Astrocyte (in vitro differentiated cells and primary cell): ENCODE results near the gene LZTFL1. TPM values are rescaled to one million over a fixed set of nuclear protein-coding genes. Genes with fewer than 3 reads are reported as not detected.
"Not testable (repeated sequence)": the region's sequence is repeated elsewhere in the genome, so short reads cannot be mapped to it uniquely, and the experiment has no call there.

Experiments used
- DNase-seq: peaks from one replicate; pipeline ENCODE4 v3.0.0-alpha.2; 2010; ENCODE audit warnings: low read depth
- FAIRE-seq: peaks from 2 replicates; lab custom pipeline; 2011; peaks lifted over from hg19 to GRCh38; lab: Jason Lieb, UNC
- H2AFZ ChIP-seq: 2 replicates; pipeline ENCODE4 v1.6.0; 2012; ENCODE audit warnings: low read depth, low read length, inconsistent platforms
- H3K27ac ChIP-seq: 2 replicates; pipeline ENCODE4 v1.5.1; 2011; ENCODE audit warnings: low read depth, low read length, inconsistent platforms
- H3K27me3 ChIP-seq: 2 replicates; pipeline ENCODE4 v1.6.0; 2011; ENCODE audit warnings: low read length, inconsistent platforms; ENCODE audit not compliant: insufficient read depth
- H3K36me3 ChIP-seq: 2 replicates; pipeline ENCODE4 v1.5.1; 2011; ENCODE audit warnings: low read length, inconsistent platforms; ENCODE audit not compliant: insufficient read depth
- H3K4me1 ChIP-seq: 2 replicates; pipeline ENCODE4 v1.5.1; 2011; ENCODE audit warnings: low read length, inconsistent platforms; ENCODE audit not compliant: insufficient read depth
- H3K4me2 ChIP-seq: 2 replicates; pipeline ENCODE4 v1.6.0; 2012; ENCODE audit warnings: low read length, inconsistent platforms
- H3K4me3 ChIP-seq: 2 replicates; pipeline ENCODE4 v1.5.1; 2011; ENCODE audit warnings: low read depth, mild to moderate bottlenecking, low read length, inconsistent platforms; ENCODE audit not compliant: insufficient read depth
- H3K79me2 ChIP-seq: 2 replicates; pipeline ENCODE4 v1.6.0; 2012; ENCODE audit warnings: mild to moderate bottlenecking, low read length, inconsistent platforms; ENCODE audit not compliant: insufficient read depth
- H3K9ac ChIP-seq: 2 replicates; pipeline ENCODE4 v1.6.0; 2012; ENCODE audit warnings: mild to moderate bottlenecking, low read length, inconsistent platforms
- H3K9me3 ChIP-seq: 2 replicates; pipeline ENCODE4 v1.5.1; 2012; ENCODE audit warnings: low read depth, mild to moderate bottlenecking, low read length, inconsistent platforms; ENCODE audit not compliant: insufficient read depth
- H4K20me1 ChIP-seq: 2 replicates; pipeline ENCODE4 v1.6.0; 2012; ENCODE audit warnings: low read length, inconsistent platforms; ENCODE audit not compliant: insufficient read depth
- H3K27ac Mint-ChIP-seq: one replicate; pipeline ENCODE4 v1.8.0; 2021; ENCODE audit warnings: mild to moderate bottlenecking, mixed read lengths; ENCODE audit not compliant: unreplicated experiment
- H3K27me3 Mint-ChIP-seq: one replicate; pipeline ENCODE4 v1.8.0; 2021; ENCODE audit warnings: low read depth, mixed read lengths; ENCODE audit not compliant: unreplicated experiment
- H3K36me3 Mint-ChIP-seq: one replicate; pipeline ENCODE4 v1.8.0; 2021; ENCODE audit warnings: low read depth, mixed read lengths; ENCODE audit not compliant: unreplicated experiment
- H3K4me1 Mint-ChIP-seq: one replicate; pipeline ENCODE4 v1.8.0; 2021; ENCODE audit warnings: low read depth, mixed read lengths; ENCODE audit not compliant: unreplicated experiment
- H3K4me3 Mint-ChIP-seq: one replicate; pipeline ENCODE4 v1.8.0; 2021; ENCODE audit warnings: mild to moderate bottlenecking, moderate library complexity, mixed read lengths; ENCODE audit not compliant: unreplicated experiment
- H3K9me3 Mint-ChIP-seq: one replicate; pipeline ENCODE4 v1.8.0; 2021; ENCODE audit warnings: mild to moderate bottlenecking, mixed read lengths; ENCODE audit not compliant: unreplicated experiment
- CTCF ChIP-seq: IDR thresholded peaks from 2 replicates; pipeline ENCODE4 v1.5.1; 2011; ENCODE audit warnings: low read depth, mild to moderate bottlenecking, inconsistent platforms, low read length, moderate library complexity; ENCODE audit not compliant: insufficient read depth
- EZH2 ChIP-seq: IDR thresholded peaks from 2 replicates; pipeline ENCODE4 v1.6.1; 2012; ENCODE audit warnings: mild to moderate bottlenecking, low read length, inconsistent platforms; ENCODE audit not compliant: insufficient read depth
- total RNA-seq: library from RNA; stranded (reverse); gene quantifications from 2 replicates; pipeline ENCODE4 v1.2.1, GENCODE V29; 2021

LZTFL1 gene
- total RNA-seq, 1 donor from 2014 or later, result 20.6 TPM

DNA sequence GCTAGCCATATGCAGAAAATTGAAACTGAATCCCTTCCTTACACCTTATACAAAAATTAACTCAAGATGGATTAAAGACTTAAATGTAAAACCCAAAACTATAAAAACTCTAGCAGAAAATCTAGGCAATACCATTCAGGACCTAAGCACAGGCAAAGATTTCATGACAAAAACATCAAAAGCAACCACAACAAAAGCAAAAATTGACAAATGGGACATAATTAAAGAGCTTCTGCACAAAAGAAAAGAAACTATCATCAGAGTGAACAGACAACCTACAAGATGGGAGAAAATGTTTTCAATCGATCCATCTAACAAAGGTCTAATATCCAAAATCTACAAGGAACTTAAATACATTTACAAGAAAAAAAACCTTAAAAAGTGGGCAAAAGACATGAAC lies 14.4 kb upstream of the LZTFL1 start:
- Mint-ChIP-seq H3K9me3 (peaks cover 11% of the 10 kb centered on the region), H3K27me3 (peaks cover 30% of the 10 kb centered on the region)
- H2AFZ ChIP-seq, H3K4me3 Mint-ChIP-seq, H3K9me3 ChIP-seq, H3K79me2 ChIP-seq, H3K36me3 ChIP-seq, H4K20me1 ChIP-seq, H3K27ac ChIP-seq, H3K9ac ChIP-seq, H3K36me3 Mint-ChIP-seq, FAIRE-seq, H3K27ac Mint-ChIP-seq, H3K4me2 ChIP-seq, H3K4me3 ChIP-seq, H3K4me1 ChIP-seq, H3K4me1 Mint-ChIP-seq, H3K27me3 ChIP-seq, DNase-seq: not testable (repeated sequence)

DNA sequence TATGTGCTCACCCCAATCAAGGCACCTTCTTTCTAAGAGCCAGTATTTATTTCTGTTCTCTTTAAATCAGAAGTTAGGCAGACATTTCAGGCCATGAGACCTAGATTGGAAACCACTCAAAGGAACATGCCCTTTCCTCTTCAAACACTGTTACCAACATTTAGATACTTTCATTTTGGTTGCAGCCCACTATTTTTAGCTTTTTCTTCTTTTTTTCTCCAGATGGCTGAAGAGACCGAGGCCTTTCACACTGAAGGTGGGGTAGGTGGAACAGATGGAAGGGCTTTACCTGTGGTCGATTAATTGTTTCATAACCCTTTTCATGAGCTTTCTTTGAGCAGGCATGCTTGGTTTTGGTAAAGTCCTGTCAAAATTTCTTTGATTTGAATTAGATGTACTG lies 10.9 kb upstream of the LZTFL1 start:
- no peak for FAIRE-seq
- Mint-ChIP-seq H3K4me3 (no peak overlapping the region), H3K27me3 (peaks cover 58% of the 10 kb centered on the region), H3K4me1 (no peaks in the 10 kb centered on the region), H3K9me3 (peaks cover 11% of the 10 kb centered on the region), H3K27ac (no peak overlapping the region), H3K36me3 (no peaks in the 10 kb centered on the region)
- TF ChIP-seq CTCF (no peak), EZH2 (no peak)
- H3K9ac ChIP-seq, result no peak overlapping the region
- H3K4me2 ChIP-seq, result no peak overlapping the region
- no peak for DNase-seq
- no peaks in the 10 kb centered on the region for H3K79me2 ChIP-seq
- no peaks in the 10 kb centered on the region for H3K4me1 ChIP-seq
- H3K27ac ChIP-seq, result no peak overlapping the region
- H3K4me3 ChIP-seq, result no peak overlapping the region
- H4K20me1 ChIP-seq, result no peaks in the 10 kb centered on the region
- H3K9me3 ChIP-seq, result no peaks in the 10 kb centered on the region
- H3K36me3 ChIP-seq, result no peaks in the 10 kb centered on the region
- H3K27me3 ChIP-seq, result peaks cover 20% of the 10 kb centered on the region
- H2AFZ ChIP-seq, result no peak overlapping the region

- FAIRE-seq, result no peak
- Mint-ChIP-seq H3K27me3 (peaks cover 75% of the 10 kb centered on the region), H3K36me3 (no peaks in the 10 kb centered on the region), H3K9me3 (peaks cover 2% of the 10 kb centered on the region), H3K4me1 (no peaks in the 10 kb centered on the region), H3K27ac (no peak overlapping the region), H3K4me3 (no peak overlapping the region)
- no peaks in the 10 kb centered on the region for H3K79me2 ChIP-seq
- no peaks in the 10 kb centered on the region for H3K4me1 ChIP-seq
- H3K36me3 ChIP-seq, result no peaks in the 10 kb centered on the region
- TF ChIP-seq EZH2 (no peak), CTCF (no peak)
- H3K9me3 ChIP-seq, result no peaks in the 10 kb centered on the region
- H3K27me3 ChIP-seq, result peaks cover 33% of the 10 kb centered on the region
- no peak overlapping the region for H3K27ac ChIP-seq
- no peaks in the 10 kb centered on the region for H4K20me1 ChIP-seq
- no peak overlapping the region for H3K4me3 ChIP-seq
- H3K4me2 ChIP-seq, result no peak overlapping the region
- no peak for DNase-seq
- H2AFZ ChIP-seq, result no peak overlapping the region
- H3K9ac ChIP-seq, result no peak overlapping the region
Measured at GRCh38 chr3:45848392-45848791, 6.5 kb upstream of the LZTFL1 start.
